ENCODE measurements around the gene PCK1. TPM values are rescaled to one million over a fixed set of nuclear protein-coding genes. Genes with fewer than 3 reads are reported as not detected.

PCK1 gene
- total and polyA plus RNA-seq, 2 of the 13 experiments (the other 11 are each of a cell fraction or from before 2014, with no cell fraction given), result 6.5 to 12.6 TPM

GRCh38 chr20:57514273-57514751 lies 46.6 kb upstream of the PCK1 start (continued):
- no peak for TF ChIP-seq PRDM15 (CRISPR knock-in tag; IDR thresholded peaks at IDR 0.05)
- TF ChIP-seq KDM4B (CRISPR knock-in tag; IDR thresholded peaks at IDR 0.05), result no peak
- TF ChIP-seq AGO1 (IDR thresholded peaks at IDR 0.05; ENCODE audit: low read depth, low read length, poor library complexity, severe bottlenecking), result no peak
- TF ChIP-seq ZNF629 (CRISPR knock-in tag; conservative IDR thresholded peaks at IDR 0.05), result no peak
- no peak for TF ChIP-seq NPAS2 (CRISPR knock-in tag; IDR thresholded peaks at IDR 0.05; ENCODE audit: borderline replicate concordance)
- no peak for TF ChIP-seq ZC3H13 (CRISPR knock-in tag; IDR thresholded peaks at IDR 0.05)
- TF ChIP-seq ZFP62 (CRISPR knock-in tag; IDR thresholded peaks at IDR 0.05), result no peak
- no peak for TF ChIP-seq FOXP1 (IDR thresholded peaks at IDR 0.05)
- no peak for TF ChIP-seq FOXP1 (CRISPR knock-in tag; IDR thresholded peaks at IDR 0.05)
- TF ChIP-seq ETS1 (CRISPR knock-in tag; IDR thresholded peaks at IDR 0.05), result no peak
- no peak for TF ChIP-seq ZHX2 (IDR thresholded peaks at IDR 0.05; ENCODE audit: low read depth)
- no peak for TF ChIP-seq ZHX2 (CRISPR knock-in tag; IDR thresholded peaks at IDR 0.05; ENCODE audit: borderline replicate concordance)
- TF ChIP-seq ZNF891 (CRISPR knock-in tag; IDR thresholded peaks at IDR 0.05), result no peak
- TF ChIP-seq MIER3 (CRISPR knock-in tag; IDR thresholded peaks at IDR 0.05; ENCODE audit: borderline replicate concordance), result no peak
- no peak for TF ChIP-seq ZNF547 (CRISPR knock-in tag; IDR thresholded peaks at IDR 0.05)
- TF ChIP-seq ZNF44 (CRISPR knock-in tag; IDR thresholded peaks at IDR 0.05), result no peak
- no peak for TF ChIP-seq NCOA1 (CRISPR knock-in tag; IDR thresholded peaks at IDR 0.05)
- TF ChIP-seq ZNF775 (CRISPR knock-in tag; IDR thresholded peaks at IDR 0.05; ENCODE audit: borderline replicate concordance), result no peak
- TF ChIP-seq ZFP36L2 (CRISPR knock-in tag; IDR thresholded peaks at IDR 0.05), result no peak
- TF ChIP-seq KLF15 (CRISPR knock-in tag; IDR thresholded peaks at IDR 0.05; ENCODE audit: borderline replicate concordance), result no peak
- TF ChIP-seq ZNF605 (CRISPR knock-in tag; IDR thresholded peaks at IDR 0.05), result no peak
- TF ChIP-seq KDM1A (CRISPR knock-in tag; IDR thresholded peaks at IDR 0.05), result no peak
- no peak for TF ChIP-seq ZNF205 (CRISPR knock-in tag; IDR thresholded peaks at IDR 0.05)
